ENCODE results near the gene CDKL1. TPM values are rescaled to one million over a fixed set of nuclear protein-coding genes. Genes with fewer than 3 reads are reported as not detected.

Gene CDKL1
- total RNA-seq, 1 experiment from 2014 or later = 6.1 TPM

DNA sequence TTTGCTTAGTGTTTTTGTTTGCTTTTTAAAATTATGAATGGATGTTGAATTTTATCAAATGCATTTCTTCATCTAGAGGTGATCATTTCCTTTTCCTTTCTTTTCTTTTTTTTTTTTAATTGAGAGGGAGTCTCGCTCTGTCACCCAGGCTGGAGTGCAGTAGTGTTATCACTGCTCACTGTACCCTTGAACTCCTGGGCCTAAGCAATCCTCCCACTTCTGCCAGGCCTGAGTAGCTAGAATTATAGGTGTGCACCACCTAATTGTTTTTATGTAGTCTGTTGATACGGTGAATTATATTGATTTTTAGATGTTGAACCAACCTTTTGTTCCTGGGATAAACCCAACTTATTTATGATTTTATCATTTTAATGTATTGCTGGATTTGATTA is 1.5 kb upstream of the CDKL1 start:
- H3K27me3 ChIP-seq = no peaks in the 10 kb centered on the region
- H3K36me3 ChIP-seq = no peaks in the 10 kb centered on the region
- DNase-seq = no peak
- no peak overlapping the region for H3K27ac ChIP-seq
- no peaks in the 10 kb centered on the region for H3K9me3 ChIP-seq (replicated peaks)
- H3K4me3 ChIP-seq = peak overlapping the region; percentile 66
- H3K4me1 ChIP-seq = 0 out of 2 replicates have a peak, but pooled peaks cover 3% of the 10 kb centered on the region

DNA sequence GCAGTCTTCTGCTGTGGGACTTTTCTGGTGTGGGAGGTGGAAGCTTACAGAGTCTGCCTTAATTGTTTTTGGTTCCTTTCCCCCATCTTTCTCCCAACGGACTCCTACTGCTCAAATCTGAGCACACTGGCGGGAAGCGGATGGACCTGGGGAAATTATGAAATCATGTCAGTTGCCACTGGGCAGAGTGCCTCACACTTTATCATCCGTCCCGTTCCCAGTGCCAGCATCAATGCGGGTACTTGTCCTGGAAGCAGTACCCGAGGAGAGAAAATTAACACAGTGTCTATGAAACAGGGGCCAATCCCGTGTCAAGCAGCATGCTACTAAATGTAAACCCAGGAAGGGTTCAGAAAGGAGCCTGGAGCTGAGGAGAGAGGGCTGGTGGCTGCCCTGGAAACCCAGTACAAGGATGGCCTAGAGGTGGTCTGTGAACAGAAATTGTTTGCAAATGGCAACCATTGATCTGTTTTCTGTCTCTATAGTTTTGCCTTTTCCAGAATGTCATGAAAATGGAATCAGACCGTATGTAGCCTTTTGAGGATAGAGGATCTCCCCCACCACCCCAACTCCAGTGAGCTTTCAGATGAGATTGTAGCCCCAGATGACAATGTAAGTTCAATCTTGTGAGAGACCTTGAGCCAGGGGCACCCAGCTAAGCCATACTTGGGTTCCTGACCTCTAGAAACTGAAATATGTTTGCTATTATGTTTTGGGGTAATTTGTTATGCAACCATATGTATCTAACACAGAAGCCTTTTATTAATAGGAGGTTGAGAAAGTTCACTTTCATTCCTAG is 908 bp upstream of the CDKL1 start:
- no peaks in the 10 kb centered on the region for H3K9me3 ChIP-seq (replicated peaks)
- peak overlapping the region; percentile 76 for H3K27ac ChIP-seq
- peak; percentile 45 to 63 for DNase-seq
- peak overlapping the region; percentile 66 for H3K4me3 ChIP-seq
- no peaks in the 10 kb centered on the region for H3K36me3 ChIP-seq
- 0 out of 2 replicates have a peak, but pooled peaks cover 3% of the 10 kb centered on the region for H3K4me1 ChIP-seq
- no peaks in the 10 kb centered on the region for H3K27me3 ChIP-seq

DNA sequence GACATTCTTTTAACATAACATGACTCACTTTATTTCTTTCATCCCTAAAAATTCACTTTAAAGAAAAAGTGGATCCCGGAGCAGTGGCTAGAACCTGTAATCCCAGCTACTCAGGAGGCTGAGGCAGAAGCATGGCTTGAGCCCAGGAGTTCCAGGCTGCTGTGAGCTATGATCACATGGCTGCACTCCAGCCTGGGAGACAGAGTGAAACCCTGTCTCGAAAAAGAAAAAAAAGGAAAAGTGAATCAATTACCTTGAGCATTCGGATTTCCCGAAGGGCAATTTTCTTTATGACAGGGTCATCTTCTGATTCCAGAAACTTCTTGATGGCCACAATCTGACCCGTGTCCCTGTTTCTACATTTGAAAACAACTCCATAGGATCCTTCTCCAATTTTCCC is 1.2 kb downstream of the CDKL1 start:
- H3K9me3 ChIP-seq (replicated peaks) = no peaks in the 10 kb centered on the region
- 0 out of 2 replicates have a peak, but pooled peaks cover 3% of the 10 kb centered on the region for H3K4me1 ChIP-seq
- H3K4me3 ChIP-seq = no peak overlapping the region
- no peak overlapping the region for H3K27ac ChIP-seq
- no peaks in the 10 kb centered on the region for H3K27me3 ChIP-seq
- no peaks in the 10 kb centered on the region for H3K36me3 ChIP-seq
- DNase-seq = no peak

DNA sequence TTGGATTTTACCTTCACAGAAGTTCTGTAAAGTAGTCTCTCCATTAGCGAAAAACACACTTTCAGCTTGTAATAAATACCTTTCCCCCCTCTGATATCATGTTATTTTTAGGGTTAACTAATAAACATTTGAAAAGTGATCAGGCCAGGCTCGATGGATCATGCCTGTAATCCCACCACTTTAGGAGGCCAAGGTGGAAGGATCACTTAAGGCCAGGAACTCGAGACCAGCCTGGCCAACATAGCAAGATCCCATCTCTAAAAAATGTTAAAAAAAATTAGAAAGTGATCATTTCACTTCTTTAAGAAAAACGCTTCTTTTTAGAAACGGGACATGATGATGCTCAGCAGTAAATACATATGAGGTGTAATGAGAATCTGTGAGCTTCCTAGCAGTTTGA is 2.0 kb downstream of the CDKL1 start:
- no peaks in the 10 kb centered on the region for H3K27me3 ChIP-seq
- 0 out of 2 replicates have a peak, but pooled peaks cover 3% of the 10 kb centered on the region for H3K4me1 ChIP-seq
- no peaks in the 10 kb centered on the region for H3K9me3 ChIP-seq (replicated peaks)
- H3K36me3 ChIP-seq = no peaks in the 10 kb centered on the region
- H3K27ac ChIP-seq = no peak overlapping the region
- no peak for DNase-seq
- no peak overlapping the region for H3K4me3 ChIP-seq

DNA sequence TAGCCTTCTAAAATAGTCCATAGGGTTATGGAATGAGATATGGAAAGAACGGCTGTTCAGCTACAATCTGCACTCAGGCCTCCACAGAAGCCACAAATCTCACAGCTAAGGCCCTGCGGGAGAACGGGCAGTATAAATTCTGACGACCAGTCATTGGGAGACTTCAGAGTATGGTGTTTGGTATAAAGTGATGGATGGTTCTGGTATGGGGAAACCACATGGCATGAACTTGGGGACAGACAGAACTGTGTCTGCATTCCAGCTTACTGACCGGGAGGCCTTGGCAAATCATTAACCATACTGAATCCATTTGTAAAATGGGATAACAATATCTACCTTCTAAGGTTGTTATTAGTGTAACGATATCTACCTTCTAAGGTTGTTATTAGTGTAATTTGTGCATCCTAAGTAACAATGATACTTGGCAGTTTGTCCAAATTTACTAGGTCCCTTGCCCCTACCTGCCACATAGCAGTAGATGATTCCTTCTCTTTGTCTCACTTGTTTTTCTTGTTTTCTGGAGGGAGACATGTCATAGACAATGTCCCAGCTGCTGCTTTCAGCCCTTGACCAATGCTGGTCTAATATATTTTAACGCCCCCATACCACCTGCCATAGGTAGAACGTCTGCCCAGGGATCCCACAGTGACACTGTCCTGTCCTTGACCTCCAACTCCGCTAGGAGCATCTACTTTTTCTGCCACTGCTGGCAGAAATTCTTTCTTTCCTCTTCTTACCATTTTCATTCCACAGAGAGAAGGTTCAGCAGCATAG is 6.8 kb downstream of the CDKL1 start:
- DNase-seq = no peak
- Histone ChIP-seq H3K27ac (no peak overlapping the region), H3K4me3 (no peak overlapping the region), H3K36me3 (no peaks in the 10 kb centered on the region), H3K4me1 (no peaks in the 10 kb centered on the region), H3K9me3 (replicated peaks) (no peaks in the 10 kb centered on the region), H3K27me3 (no peaks in the 10 kb centered on the region)

DNA sequence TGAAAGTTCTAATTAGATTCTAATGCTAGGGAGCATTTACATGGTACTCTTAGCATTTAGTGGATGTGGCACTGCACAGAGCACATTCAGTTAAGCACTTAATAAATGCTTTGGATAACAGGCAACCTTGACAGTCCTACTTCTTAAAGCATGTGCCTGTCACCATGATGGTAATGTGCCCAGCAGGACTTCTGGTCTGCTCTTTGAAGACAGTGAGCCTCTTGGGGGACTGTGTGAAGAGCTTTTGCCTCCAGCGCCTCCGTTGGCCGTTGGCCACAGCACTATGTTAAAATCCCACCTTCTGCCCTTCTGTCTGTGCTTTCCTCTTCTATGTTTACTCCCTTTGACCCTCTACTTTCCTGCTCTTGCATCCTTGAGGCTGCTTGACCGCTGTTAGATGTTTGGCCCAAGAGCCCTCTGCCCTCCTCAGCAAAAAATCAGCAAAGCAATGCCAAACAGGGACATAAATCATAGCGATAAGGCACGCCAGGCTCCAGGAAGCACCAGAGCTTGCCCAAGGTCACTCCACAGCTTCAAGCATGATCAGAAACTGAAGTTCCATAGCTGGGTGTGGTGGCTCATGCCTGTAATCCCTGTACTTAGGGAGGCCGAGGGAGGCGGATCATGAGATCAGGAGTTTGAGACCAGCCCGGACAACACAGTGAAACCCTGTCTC is 8.3 kb downstream of the CDKL1 start:
- H3K4me1 ChIP-seq = no peaks in the 10 kb centered on the region
- no peaks in the 10 kb centered on the region for H3K36me3 ChIP-seq
- H3K9me3 ChIP-seq (replicated peaks) = no peaks in the 10 kb centered on the region
- no peak overlapping the region for H3K4me3 ChIP-seq
- no peak for DNase-seq
- no peak overlapping the region for H3K27ac ChIP-seq
- H3K27me3 ChIP-seq = no peaks in the 10 kb centered on the region

DNA sequence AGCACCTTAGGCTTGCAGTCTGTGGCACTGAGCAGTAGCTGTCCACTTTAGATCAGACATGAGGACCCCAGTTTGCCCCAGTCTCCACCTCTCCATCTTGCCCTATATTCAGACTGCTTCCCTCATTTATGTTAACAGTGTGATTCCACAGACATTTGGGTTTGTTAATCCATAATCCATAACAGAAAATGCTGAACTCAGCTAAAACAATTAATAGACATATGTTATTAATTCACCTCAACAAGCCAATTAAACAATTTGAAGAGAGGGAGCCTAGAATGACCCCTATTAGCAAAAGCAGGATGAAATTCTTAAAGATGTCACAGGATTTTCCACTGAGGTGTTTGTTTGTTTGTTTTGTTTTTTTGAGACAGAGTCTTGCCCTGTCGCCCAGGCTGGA is 9.1 kb downstream of the CDKL1 start:
- no peak for DNase-seq
- no peaks in the 10 kb centered on the region for H3K9me3 ChIP-seq (replicated peaks)
- no peaks in the 10 kb centered on the region for H3K36me3 ChIP-seq
- H3K27ac ChIP-seq = no peak overlapping the region
- no peaks in the 10 kb centered on the region for H3K27me3 ChIP-seq
- H3K4me1 ChIP-seq = no peaks in the 10 kb centered on the region
- no peak overlapping the region for H3K4me3 ChIP-seq

DNA sequence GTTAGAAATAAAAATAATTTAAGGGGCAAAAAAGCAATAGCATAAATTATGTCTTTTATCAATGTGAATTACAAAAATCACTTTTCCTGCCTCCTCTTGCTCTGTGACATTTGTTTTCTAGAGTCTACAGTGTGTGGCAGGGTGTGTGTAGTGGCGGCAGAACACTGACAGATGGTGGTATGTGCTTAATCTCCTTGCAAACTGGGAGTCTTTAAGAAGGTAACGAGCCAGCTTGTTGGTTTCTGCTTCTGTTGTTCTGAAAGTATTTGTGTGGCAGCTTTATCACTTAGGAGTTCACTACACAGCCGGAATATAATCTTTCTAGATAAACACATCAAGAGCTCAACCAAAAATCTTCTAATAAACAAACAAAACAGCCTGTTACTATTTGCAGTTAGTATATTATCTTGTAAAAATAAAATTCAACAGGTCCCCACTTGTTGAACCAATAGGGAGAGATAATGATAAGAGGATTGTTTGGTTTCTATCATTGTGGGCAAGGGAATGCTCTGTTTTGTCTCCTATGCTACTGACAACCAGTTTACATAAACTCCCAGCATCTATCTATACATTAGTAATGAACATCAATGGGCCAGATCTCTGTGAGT is 13.0 kb downstream of the CDKL1 start:
- Histone ChIP-seq H3K27me3 (no peaks in the 10 kb centered on the region), H3K36me3 (no peaks in the 10 kb centered on the region), H3K9me3 (replicated peaks) (no peaks in the 10 kb centered on the region), H3K27ac (no peak overlapping the region), H3K4me3 (no peak overlapping the region), H3K4me1 (no peaks in the 10 kb centered on the region)
- DNase-seq = no peak

DNA sequence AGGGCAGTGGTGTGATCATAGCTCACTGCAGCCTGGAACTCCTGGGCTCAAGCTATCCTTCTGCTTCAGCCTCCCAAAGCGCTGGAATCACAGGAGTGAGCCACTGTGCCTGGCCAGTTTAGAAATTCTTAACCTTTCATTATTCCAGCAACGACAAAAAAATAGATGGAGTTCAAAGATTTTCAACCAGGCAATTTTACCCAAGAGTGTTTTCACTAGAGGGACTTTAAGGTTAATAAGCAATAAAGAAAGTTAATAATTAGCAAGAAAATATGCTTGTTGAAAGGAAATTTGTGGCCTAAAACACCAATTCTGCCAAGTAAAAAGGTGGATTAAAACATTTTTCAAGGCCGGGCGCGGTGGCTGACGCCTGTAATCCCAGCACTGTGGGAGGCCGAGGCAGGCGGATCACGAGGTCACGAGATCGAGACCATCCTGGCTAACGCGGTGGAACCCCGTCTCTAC is 14.8 kb downstream of the CDKL1 start:
- no peak for DNase-seq

DNA sequence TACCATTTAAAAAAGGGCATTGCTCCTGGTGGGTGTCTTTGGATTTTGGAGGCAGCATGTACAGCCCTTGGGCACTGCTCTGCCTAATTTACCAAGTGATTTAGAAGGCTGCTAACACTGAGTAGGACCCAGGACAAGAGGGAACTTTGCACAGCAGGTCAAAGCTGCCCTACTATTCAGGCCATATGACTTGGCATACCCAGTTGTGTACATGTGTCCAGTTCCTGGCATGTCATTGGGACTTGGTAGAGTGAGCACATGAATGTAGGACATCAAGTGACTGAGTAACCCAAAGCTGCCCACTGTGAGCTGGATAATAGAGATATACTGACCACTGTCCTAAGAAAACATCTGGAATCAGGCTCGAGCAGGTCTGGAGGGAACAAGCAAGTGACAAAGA is 15.7 kb downstream of the CDKL1 start:
- no peaks in the 10 kb centered on the region for H3K4me1 ChIP-seq
- H3K4me3 ChIP-seq = no peak overlapping the region
- H3K27me3 ChIP-seq = no peaks in the 10 kb centered on the region
- H3K9me3 ChIP-seq (replicated peaks) = no peaks in the 10 kb centered on the region
- no peak overlapping the region for H3K27ac ChIP-seq
- no peaks in the 10 kb centered on the region for H3K36me3 ChIP-seq
- no peak for DNase-seq

More for the DNA sequence above, 14.8 kb downstream of the CDKL1 start:
- no peaks in the 10 kb centered on the region for H3K27me3 ChIP-seq
- no peaks in the 10 kb centered on the region for H3K36me3 ChIP-seq
- no peaks in the 10 kb centered on the region for H3K4me1 ChIP-seq
- no peaks in the 10 kb centered on the region for H3K9me3 ChIP-seq (replicated peaks)
- H3K4me3 ChIP-seq = no peak overlapping the region
- no peak overlapping the region for H3K27ac ChIP-seq

DNA sequence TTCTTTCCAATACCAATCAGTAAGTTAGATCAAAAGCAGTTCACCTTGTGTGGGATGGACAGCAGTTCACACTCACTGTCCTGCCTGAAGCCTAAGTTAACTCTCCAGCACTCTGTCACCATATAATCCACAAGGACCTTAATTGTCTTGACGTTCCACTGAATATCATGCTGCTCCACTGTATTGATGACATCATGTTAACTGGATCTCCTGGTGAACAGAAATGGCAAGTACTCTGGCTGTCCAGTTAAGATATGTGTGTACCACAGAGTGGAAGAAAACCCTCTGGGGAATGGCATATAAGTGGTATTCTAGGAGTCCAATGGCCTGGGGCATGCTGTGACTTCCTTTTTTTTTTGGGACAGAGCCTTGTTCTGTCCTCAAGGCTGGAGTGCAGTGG is 16.2 kb downstream of the CDKL1 start:
- H3K36me3 ChIP-seq = no peaks in the 10 kb centered on the region

DNA sequence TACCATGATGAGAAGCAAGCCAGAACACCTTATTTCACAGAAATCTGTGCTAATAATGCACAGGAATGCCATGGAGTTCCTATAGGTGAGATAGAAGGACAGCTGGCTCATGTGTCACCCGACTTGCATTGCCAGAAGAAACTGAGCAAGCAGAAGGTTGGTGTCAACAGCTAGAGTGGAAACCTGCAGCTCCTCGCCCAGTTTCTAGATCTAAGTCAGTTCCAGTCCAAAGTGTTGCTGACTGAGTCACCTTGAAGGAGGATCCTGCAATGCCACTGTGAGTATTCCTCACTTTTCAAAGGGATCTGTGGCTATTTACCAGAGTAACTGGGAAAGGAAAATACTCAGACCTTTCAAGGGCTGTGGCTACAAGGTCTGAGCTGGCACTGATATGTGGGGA is 17.1 kb downstream of the CDKL1 start:
- Histone ChIP-seq H3K4me3 (no peak overlapping the region), H3K27ac (no peak overlapping the region), H3K9me3 (replicated peaks) (no peaks in the 10 kb centered on the region), H3K27me3 (no peaks in the 10 kb centered on the region), H3K4me1 (no peaks in the 10 kb centered on the region), H3K36me3 (no peaks in the 10 kb centered on the region)
- DNase-seq = no peak

More for the DNA sequence above, 16.2 kb downstream of the CDKL1 start:
- Histone ChIP-seq H3K9me3 (replicated peaks) (no peaks in the 10 kb centered on the region), H3K27me3 (no peaks in the 10 kb centered on the region), H3K4me1 (no peaks in the 10 kb centered on the region), H3K4me3 (no peak overlapping the region), H3K27ac (no peak overlapping the region)
- DNase-seq = no peak

DNA sequence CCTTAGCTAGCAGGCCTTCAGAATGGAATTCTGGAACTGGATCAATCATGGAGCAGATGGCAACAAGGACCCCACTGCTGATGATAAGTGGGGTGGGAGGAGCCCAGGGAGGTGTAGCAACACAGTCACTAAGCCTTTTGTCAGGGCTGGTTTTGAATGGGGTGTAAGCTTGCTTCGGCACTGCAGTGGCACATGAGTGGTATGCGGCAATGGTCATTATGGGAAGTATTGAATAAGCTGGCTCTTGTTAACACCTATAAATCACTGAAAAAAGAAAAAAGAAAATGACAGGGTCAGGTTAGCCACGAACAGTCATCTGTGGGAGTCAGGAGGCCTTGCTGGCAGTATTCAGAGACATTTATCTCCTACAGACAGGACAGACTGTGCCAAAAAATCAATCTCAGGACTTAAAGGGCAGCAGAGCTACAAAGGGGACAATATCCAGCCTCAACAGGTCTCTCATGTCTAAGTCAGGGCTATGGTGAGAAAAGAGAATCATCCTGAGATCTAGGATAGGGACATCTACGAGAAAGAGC is 19.1 kb downstream of the CDKL1 start:
- Histone ChIP-seq H3K27ac (no peak overlapping the region), H3K36me3 (no peaks in the 10 kb centered on the region), H3K9me3 (replicated peaks) (no peaks in the 10 kb centered on the region), H3K4me3 (no peak overlapping the region), H3K4me1 (no peaks in the 10 kb centered on the region), H3K27me3 (no peaks in the 10 kb centered on the region)
- no peak for DNase-seq

DNA sequence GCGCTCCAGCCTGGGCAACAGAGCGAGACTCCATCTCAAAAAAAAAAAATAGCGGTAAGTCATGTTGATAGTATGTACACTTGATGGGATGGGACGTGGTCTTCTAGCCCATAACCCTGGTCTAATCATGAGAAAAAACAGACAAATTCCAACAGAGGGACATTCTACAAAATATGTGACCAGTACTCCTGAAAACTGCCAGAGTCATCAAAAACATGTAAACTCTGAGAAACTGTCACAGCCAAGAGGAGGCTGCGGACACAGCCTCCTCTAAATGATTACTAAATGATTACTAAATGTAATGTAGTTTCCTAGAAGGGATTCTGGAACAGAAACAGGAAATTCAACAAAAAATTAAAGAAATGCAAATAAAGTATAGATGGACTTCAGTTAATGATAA is 20.9 kb downstream of the CDKL1 start:
- Histone ChIP-seq H3K27ac (no peak overlapping the region), H3K4me3 (no peak overlapping the region), H3K27me3 (no peaks in the 10 kb centered on the region), H3K9me3 (replicated peaks) (no peaks in the 10 kb centered on the region), H3K4me1 (no peaks in the 10 kb centered on the region), H3K36me3 (no peaks in the 10 kb centered on the region)
- DNase-seq = no peak

All from SJCRH30 (cell line).